Neural cell (in vitro differentiated cells): ENCODE results near the gene MAPK9.

Experiments used
- EZH2 ChIP-seq: fragments of 200-600, 300-800 bp; shearing (Covaris generic), sonication (generic); IDR thresholded peaks from 2 replicates; pipeline ENCODE4 v1.6.1; 2014; ENCODE audit warnings: antibody characterized with exemption, low read length, borderline replicate concordance, mild to moderate bottlenecking; ENCODE audit not compliant: insufficient read depth, poor library complexity, severe bottlenecking
- RAD21 ChIP-seq: fragments of 450-650 bp; conservative IDR thresholded peaks from 2 replicates; pipeline ENCODE4 v1.6.1; 2014; ENCODE audit warnings: antibody characterized with exemption, mild to moderate bottlenecking, moderate library complexity
- TF ChIP-seq, protein P1 (sequence below): fragments of 450-650 bp; IDR thresholded peaks from 2 replicates; pipeline ENCODE4 v1.5.1; 2014; ENCODE audit warnings: antibody characterized with exemption, mild to moderate bottlenecking, moderate library complexity; ENCODE audit not compliant: poor library complexity, severe bottlenecking

- TF ChIP-seq, protein P1, sequence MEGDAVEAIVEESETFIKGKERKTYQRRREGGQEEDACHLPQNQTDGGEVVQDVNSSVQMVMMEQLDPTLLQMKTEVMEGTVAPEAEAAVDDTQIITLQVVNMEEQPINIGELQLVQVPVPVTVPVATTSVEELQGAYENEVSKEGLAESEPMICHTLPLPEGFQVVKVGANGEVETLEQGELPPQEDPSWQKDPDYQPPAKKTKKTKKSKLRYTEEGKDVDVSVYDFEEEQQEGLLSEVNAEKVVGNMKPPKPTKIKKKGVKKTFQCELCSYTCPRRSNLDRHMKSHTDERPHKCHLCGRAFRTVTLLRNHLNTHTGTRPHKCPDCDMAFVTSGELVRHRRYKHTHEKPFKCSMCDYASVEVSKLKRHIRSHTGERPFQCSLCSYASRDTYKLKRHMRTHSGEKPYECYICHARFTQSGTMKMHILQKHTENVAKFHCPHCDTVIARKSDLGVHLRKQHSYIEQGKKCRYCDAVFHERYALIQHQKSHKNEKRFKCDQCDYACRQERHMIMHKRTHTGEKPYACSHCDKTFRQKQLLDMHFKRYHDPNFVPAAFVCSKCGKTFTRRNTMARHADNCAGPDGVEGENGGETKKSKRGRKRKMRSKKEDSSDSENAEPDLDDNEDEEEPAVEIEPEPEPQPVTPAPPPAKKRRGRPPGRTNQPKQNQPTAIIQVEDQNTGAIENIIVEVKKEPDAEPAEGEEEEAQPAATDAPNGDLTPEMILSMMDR: no peak
- TF ChIP-seq EZH2 (no peak), RAD21 (no peak)
Measured at GRCh38 chr5:180233729-180234128, 58.2 kb downstream of the MAPK9 start.
